ENCODE measurements around the gene UBE2F.

Gene UBE2F

GRCh38 chr2:237940828-237941227 lies 26.0 kb upstream of the UBE2F start:
- H3K9ac ChIP-seq (ENCODE audit: low read length), result no peak overlapping the region
- no peak overlapping the region for H2BK15ac ChIP-seq (replicated peaks; ENCODE audit: low read depth)
- peak overlapping the region; percentile 40 for H2BK120ac ChIP-seq (ENCODE audit: low read depth, low read length)

GRCh38 chr2:237941239-237941638 lies 25.6 kb upstream of the UBE2F start:
- Histone ChIP-seq H3K23ac (ENCODE audit: low read length) (no peak overlapping the region), H4K5ac (ENCODE audit: low read length) (no peak overlapping the region), H3K18ac (ENCODE audit: low read length) (no peak overlapping the region), H3K4ac (ENCODE audit: low read depth, low read length) (no peak overlapping the region), H4K8ac (ENCODE audit: low read depth, low read length) (no peak overlapping the region), H3K27me3 (ENCODE audit: insufficient read depth, low read length, poor library complexity) (no peaks in the 10 kb centered on the region), H3K36me3 (ENCODE audit: control insufficient read depth, insufficient read depth, low read length) (no peaks in the 10 kb centered on the region), H3K9ac (ENCODE audit: low read length) (no peak overlapping the region), H3K4me3 (ENCODE audit: low read length) (no peak overlapping the region), H2BK5ac (ENCODE audit: low read length) (no peak overlapping the region), H3K4me2 (ENCODE audit: low read length) (no peak overlapping the region), H3K56ac (ENCODE audit: low read length) (no peak overlapping the region), H2BK15ac (replicated peaks; ENCODE audit: low read depth) (no peak overlapping the region), H2BK120ac (ENCODE audit: low read depth, low read length) (no peak overlapping the region), H2AK5ac (ENCODE audit: low read length) (no peak overlapping the region), H3K27ac (ENCODE audit: low read depth, low read length) (no peak overlapping the region), H3K4me1 (ENCODE audit: control insufficient read depth, low read depth, low read length) (no peaks in the 10 kb centered on the region), H3K79me1 (ENCODE audit: low read length) (no peaks in the 10 kb centered on the region), H3K79me2 (ENCODE audit: control insufficient read depth, insufficient read depth, low read length) (no peaks in the 10 kb centered on the region)
- no CpG with 5 or more reads among the region's 2 CpGs for WGBS (ENCODE audit: extremely low coverage, insufficient coverage, low lambda C conversion rate)
- DNase-seq, result no peak

More at GRCh38 chr2:237940828-237941227, 26.0 kb upstream of the UBE2F start:
- H3K79me2 ChIP-seq (ENCODE audit: control insufficient read depth, insufficient read depth, low read length), result no peaks in the 10 kb centered on the region
- H2AK5ac ChIP-seq (ENCODE audit: low read length), result no peak overlapping the region
- H3K4ac ChIP-seq (ENCODE audit: low read depth, low read length), result no peak overlapping the region
- no peak overlapping the region for H3K4me2 ChIP-seq (ENCODE audit: low read length)
- no peak overlapping the region for H2BK5ac ChIP-seq (ENCODE audit: low read length)
- H4K5ac ChIP-seq (ENCODE audit: low read length), result no peak overlapping the region
- H3K4me1 ChIP-seq (ENCODE audit: control insufficient read depth, low read depth, low read length), result no peaks in the 10 kb centered on the region
- H3K27me3 ChIP-seq (ENCODE audit: insufficient read depth, low read length, poor library complexity), result no peaks in the 10 kb centered on the region
- no peak overlapping the region for H3K23ac ChIP-seq (ENCODE audit: low read length)
- H3K18ac ChIP-seq (ENCODE audit: low read length), result no peak overlapping the region
- no peak overlapping the region for H3K56ac ChIP-seq (ENCODE audit: low read length)
- no peak overlapping the region for H3K4me3 ChIP-seq (ENCODE audit: low read length)
- no peak overlapping the region for H3K27ac ChIP-seq (ENCODE audit: low read depth, low read length)
- no peak overlapping the region for H4K8ac ChIP-seq (ENCODE audit: low read depth, low read length)
- no peak for DNase-seq
- H3K79me1 ChIP-seq (ENCODE audit: low read length), result no peaks in the 10 kb centered on the region
- no peaks in the 10 kb centered on the region for H3K36me3 ChIP-seq (ENCODE audit: control insufficient read depth, insufficient read depth, low read length)

GRCh38 chr2:237942513-237942899 lies 24.3 kb upstream of the UBE2F start:
- Histone ChIP-seq H2AK5ac (ENCODE audit: low read length) (no peak overlapping the region), H3K27ac (ENCODE audit: low read depth, low read length) (no peak overlapping the region), H2BK5ac (ENCODE audit: low read length) (no peak overlapping the region), H3K79me2 (ENCODE audit: control insufficient read depth, insufficient read depth, low read length) (no peaks in the 10 kb centered on the region), H3K23ac (ENCODE audit: low read length) (no peak overlapping the region), H3K4me1 (ENCODE audit: control insufficient read depth, low read depth, low read length) (no peaks in the 10 kb centered on the region), H3K4me3 (ENCODE audit: low read length) (no peak overlapping the region), H2BK120ac (ENCODE audit: low read depth, low read length) (no peak overlapping the region), H3K9ac (ENCODE audit: low read length) (no peak overlapping the region), H2BK15ac (replicated peaks; ENCODE audit: low read depth) (no peak overlapping the region), H4K8ac (ENCODE audit: low read depth, low read length) (no peak overlapping the region), H3K4ac (ENCODE audit: low read depth, low read length) (no peak overlapping the region), H3K56ac (ENCODE audit: low read length) (no peak overlapping the region), H3K18ac (ENCODE audit: low read length) (no peak overlapping the region), H3K79me1 (ENCODE audit: low read length) (no peaks in the 10 kb centered on the region), H4K5ac (ENCODE audit: low read length) (no peak overlapping the region), H3K27me3 (ENCODE audit: insufficient read depth, low read length, poor library complexity) (no peaks in the 10 kb centered on the region), H3K4me2 (ENCODE audit: low read length) (no peak overlapping the region), H3K36me3 (ENCODE audit: control insufficient read depth, insufficient read depth, low read length) (no peaks in the 10 kb centered on the region)
- DNase-seq, result no peak
- WGBS (ENCODE audit: extremely low coverage, insufficient coverage, low lambda C conversion rate), result no CpG with 5 or more reads among the region's 3 CpGs

- H3K9ac ChIP-seq (ENCODE audit: low read length), result no peak overlapping the region
- H3K36me3 ChIP-seq (ENCODE audit: control insufficient read depth, insufficient read depth, low read length), result no peaks in the 10 kb centered on the region
- DNase-seq, result no peak
- no peaks in the 10 kb centered on the region for H3K4me1 ChIP-seq (ENCODE audit: control insufficient read depth, low read depth, low read length)
- H4K5ac ChIP-seq (ENCODE audit: low read length), result no peak overlapping the region
- H3K27me3 ChIP-seq (ENCODE audit: insufficient read depth, low read length, poor library complexity), result no peaks in the 10 kb centered on the region
- H4K8ac ChIP-seq (ENCODE audit: low read depth, low read length), result no peak overlapping the region
- no peak overlapping the region for H3K4me3 ChIP-seq (ENCODE audit: low read length)
- no peak overlapping the region for H3K4me2 ChIP-seq (ENCODE audit: low read length)
- no peak overlapping the region for H3K23ac ChIP-seq (ENCODE audit: low read length)
- H3K18ac ChIP-seq (ENCODE audit: low read length), result no peak overlapping the region
- WGBS (ENCODE audit: extremely low coverage, insufficient coverage, low lambda C conversion rate), result no CpG with 5 or more reads among the region's 7 CpGs
- H3K79me1 ChIP-seq (ENCODE audit: low read length), result no peaks in the 10 kb centered on the region
- H3K4ac ChIP-seq (ENCODE audit: low read depth, low read length), result no peak overlapping the region
- no peak overlapping the region for H3K27ac ChIP-seq (ENCODE audit: low read depth, low read length)
- H3K79me2 ChIP-seq (ENCODE audit: control insufficient read depth, insufficient read depth, low read length), result no peaks in the 10 kb centered on the region
- no peak overlapping the region for H2BK15ac ChIP-seq (replicated peaks; ENCODE audit: low read depth)
- H2BK120ac ChIP-seq (ENCODE audit: low read depth, low read length), result no peak overlapping the region
- no peak overlapping the region for H3K56ac ChIP-seq (ENCODE audit: low read length)
- H2AK5ac ChIP-seq (ENCODE audit: low read length), result no peak overlapping the region
- H2BK5ac ChIP-seq (ENCODE audit: low read length), result no peak overlapping the region
Measured at GRCh38 chr2:237943395-237944094, 23.3 kb upstream of the UBE2F start.

GRCh38 chr2:237944302-237944701 lies 22.5 kb upstream of the UBE2F start:
- Histone ChIP-seq H3K27me3 (ENCODE audit: insufficient read depth, low read length, poor library complexity) (no peaks in the 10 kb centered on the region), H3K36me3 (ENCODE audit: control insufficient read depth, insufficient read depth, low read length) (no peaks in the 10 kb centered on the region), H3K9ac (ENCODE audit: low read length) (no peak overlapping the region), H3K79me1 (ENCODE audit: low read length) (no peaks in the 10 kb centered on the region), H3K4ac (ENCODE audit: low read depth, low read length) (no peak overlapping the region), H2BK120ac (ENCODE audit: low read depth, low read length) (no peak overlapping the region), H3K79me2 (ENCODE audit: control insufficient read depth, insufficient read depth, low read length) (no peaks in the 10 kb centered on the region), H4K5ac (ENCODE audit: low read length) (no peak overlapping the region), H3K27ac (ENCODE audit: low read depth, low read length) (no peak overlapping the region), H2BK5ac (ENCODE audit: low read length) (no peak overlapping the region), H3K4me1 (ENCODE audit: control insufficient read depth, low read depth, low read length) (no peaks in the 10 kb centered on the region), H3K56ac (ENCODE audit: low read length) (no peak overlapping the region), H4K8ac (ENCODE audit: low read depth, low read length) (no peak overlapping the region), H2AK5ac (ENCODE audit: low read length) (no peak overlapping the region), H3K4me3 (ENCODE audit: low read length) (no peak overlapping the region), H3K4me2 (ENCODE audit: low read length) (no peak overlapping the region), H3K18ac (ENCODE audit: low read length) (no peak overlapping the region), H3K23ac (ENCODE audit: low read length) (no peak overlapping the region), H2BK15ac (replicated peaks; ENCODE audit: low read depth) (no peak overlapping the region)
- WGBS (ENCODE audit: extremely low coverage, insufficient coverage, low lambda C conversion rate), result no CpG with 5 or more reads among the region's 4 CpGs
- peak; percentile 45 for DNase-seq

GRCh38 chr2:237946423-237946822 lies 20.4 kb upstream of the UBE2F start:
- Histone ChIP-seq H4K8ac (ENCODE audit: low read depth, low read length) (no peak overlapping the region), H2AK5ac (ENCODE audit: low read length) (no peak overlapping the region), H2BK15ac (replicated peaks; ENCODE audit: low read depth) (no peak overlapping the region), H3K23ac (ENCODE audit: low read length) (no peak overlapping the region), H3K56ac (ENCODE audit: low read length) (no peak overlapping the region), H3K27me3 (ENCODE audit: insufficient read depth, low read length, poor library complexity) (no peaks in the 10 kb centered on the region), H3K79me1 (ENCODE audit: low read length) (no peaks in the 10 kb centered on the region), H3K18ac (ENCODE audit: low read length) (no peak overlapping the region), H4K5ac (ENCODE audit: low read length) (no peak overlapping the region), H3K27ac (ENCODE audit: low read depth, low read length) (no peak overlapping the region), H3K36me3 (ENCODE audit: control insufficient read depth, insufficient read depth, low read length) (no peaks in the 10 kb centered on the region), H3K4me2 (ENCODE audit: low read length) (no peak overlapping the region), H3K79me2 (ENCODE audit: control insufficient read depth, insufficient read depth, low read length) (no peaks in the 10 kb centered on the region), H2BK5ac (ENCODE audit: low read length) (no peak overlapping the region), H3K4me3 (ENCODE audit: low read length) (no peak overlapping the region), H3K4ac (ENCODE audit: low read depth, low read length) (no peak overlapping the region), H3K4me1 (ENCODE audit: control insufficient read depth, low read depth, low read length) (no peaks in the 10 kb centered on the region), H3K9ac (ENCODE audit: low read length) (no peak overlapping the region), H2BK120ac (ENCODE audit: low read depth, low read length) (no peak overlapping the region)
- no peak for DNase-seq
- WGBS (ENCODE audit: extremely low coverage, insufficient coverage, low lambda C conversion rate), result no CpG with 5 or more reads among the region's 1 CpG
